Mesenchymal stem cell (in vitro differentiated cells and primary cell): ENCODE results near the gene UNC13C.

Experiments
- DNase-seq: peaks from one replicate; pipeline ENCODE4 v3.0.0-alpha.2; 2013
- H2AFZ ChIP-seq: one replicate; pipeline ENCODE4 v1.6.1; 2013; ENCODE audit warnings: low read depth, mild to moderate bottlenecking, control low read depth, inconsistent platforms, low read length, moderate library complexity
- H2AK5ac ChIP-seq: 2 replicates; pipeline ENCODE4 v1.6.1; 2013; ENCODE audit warnings: low read length, moderate library complexity, mild to moderate bottlenecking, inconsistent platforms; ENCODE audit not compliant: severe bottlenecking
- H2BK120ac ChIP-seq: one replicate; pipeline ENCODE4 v1.6.1; 2013; ENCODE audit warnings: low read depth, mild to moderate bottlenecking, inconsistent platforms, low read length, moderate library complexity
- H2BK12ac ChIP-seq, 2 experiments: one replicate each; pipeline ENCODE4 v1.6.1; 2013; ENCODE audit warnings: inconsistent platforms in 2 of 2, low read length in 2 of 2, mild to moderate bottlenecking in 2 of 2, moderate library complexity in 2 of 2, control low read depth in 1 of 2
- H2BK15ac ChIP-seq: one replicate; pipeline ENCODE4 v1.6.1; 2013; ENCODE audit warnings: mild to moderate bottlenecking, low read depth, inconsistent platforms; ENCODE audit not compliant: poor library complexity, severe bottlenecking
- H2BK5ac ChIP-seq: 2 replicates; pipeline ENCODE4 v1.6.1; 2013; ENCODE audit warnings: low read depth, mild to moderate bottlenecking, low read length, control low read depth, inconsistent platforms; ENCODE audit not compliant: poor library complexity, severe bottlenecking
- H3K14ac ChIP-seq, 2 experiments: one replicate each; pipeline ENCODE4 v1.6.1; 2013; ENCODE audit warnings: inconsistent platforms in 2 of 2, low read length in 2 of 2, control low read depth in 1 of 2, mild to moderate bottlenecking in 1 of 2, moderate library complexity in 1 of 2
- H3K18ac ChIP-seq, 2 experiments: one replicate each; pipeline ENCODE4 v1.6.1; 2013; ENCODE audit warnings: inconsistent platforms in 2 of 2, low read length in 2 of 2, control low read depth in 1 of 2, low read depth in 1 of 2, mild to moderate bottlenecking in 1 of 2
- H3K23ac ChIP-seq, 2 experiments: one replicate each; pipeline ENCODE4 v1.6.1; 2013; ENCODE audit warnings: inconsistent platforms in 2 of 2, low read length in 2 of 2, mild to moderate bottlenecking in 2 of 2, moderate library complexity in 2 of 2, control low read depth in 1 of 2
- H3K27ac ChIP-seq: 2 replicates; pipeline ENCODE4 v1.5.1; 2013; ENCODE audit warnings: mild to moderate bottlenecking, moderate library complexity, low read length, control low read depth, inconsistent platforms; ENCODE audit not compliant: poor library complexity, severe bottlenecking
- H3K27me3 ChIP-seq, 2 experiments: 2 replicates each; pipeline versions ENCODE4 v1.6.1 to v1.7.0; 2013; ENCODE audit warnings: low read length in 2 of 2, mild to moderate bottlenecking in 2 of 2, moderate library complexity in 2 of 2, control low read depth in 1 of 2, inconsistent platforms in 1 of 2; ENCODE audit not compliant: control insufficient read depth in 1 of 2, insufficient read depth in 1 of 2
- H3K36me3 ChIP-seq, 2 experiments: 2 replicates each; pipeline versions ENCODE4 v1.6.1 to v1.7.0; 2013; ENCODE audit warnings: low read length in 2 of 2, control low read depth in 1 of 2, inconsistent platforms in 1 of 2, low read depth in 1 of 2, mild to moderate bottlenecking in 1 of 2; ENCODE audit not compliant: insufficient read depth in 2 of 2, control insufficient read depth in 1 of 2
- H3K4ac ChIP-seq, 2 experiments: one replicate each; pipeline ENCODE4 v1.6.1; 2013; ENCODE audit warnings: inconsistent platforms in 2 of 2, low read length in 2 of 2, mild to moderate bottlenecking in 2 of 2, moderate library complexity in 2 of 2, control low read depth in 1 of 2, low read depth in 1 of 2
- H3K4me1 ChIP-seq: 2 replicates; pipeline ENCODE4 v1.6.1; 2013; ENCODE audit warnings: low read depth, low read length, control low read depth; ENCODE audit not compliant: control insufficient read depth, insufficient read depth
- H3K4me2 ChIP-seq: 2 replicates; pipeline ENCODE4 v1.6.1; 2013; ENCODE audit warnings: low read length, mild to moderate bottlenecking, inconsistent platforms; ENCODE audit not compliant: poor library complexity, severe bottlenecking
- H3K4me3 ChIP-seq, 2 experiments: 2 replicates each; pipeline versions ENCODE4 v1.5.1 to v1.7.0; 2013; ENCODE audit warnings: low read length in 2 of 2, mild to moderate bottlenecking in 2 of 2, control low read depth in 1 of 2, low read depth in 1 of 2; ENCODE audit not compliant: insufficient read depth in 1 of 2
- H3K79me1 ChIP-seq: replicated peaks from 2 replicates; pipeline ENCODE4 v1.6.1; 2013; ENCODE audit warnings: mild to moderate bottlenecking, control low read depth, low read length, inconsistent platforms; ENCODE audit not compliant: poor library complexity, severe bottlenecking
- H3K9ac ChIP-seq: 2 replicates; pipeline ENCODE4 v1.7.0; 2013; ENCODE audit warnings: mild to moderate bottlenecking, low read length, moderate library complexity
- H3K9me3 ChIP-seq: 2 replicates; pipeline ENCODE4 v1.7.0; 2013; ENCODE audit warnings: mild to moderate bottlenecking, low read length; ENCODE audit not compliant: control insufficient read depth
- H4K8ac ChIP-seq: one replicate; pipeline ENCODE4 v1.6.1; 2013; ENCODE audit warnings: inconsistent platforms, mild to moderate bottlenecking, low read length, moderate library complexity
- H4K91ac ChIP-seq: one replicate; pipeline ENCODE4 v1.6.1; 2013; ENCODE audit warnings: mild to moderate bottlenecking, low read length, inconsistent platforms
- WGBS: methylation state at CpG from one replicate; pipeline ENCODE4 v1.1.7; 2013; ENCODE audit warnings: mixed read lengths; 5-methylcytosine and 5-hydroxymethylcytosine counted together

The UNC13C gene

GRCh38 chr15:54088837-54089236, 110.6 kb downstream of the UNC13C start:
- Histone ChIP-seq H3K4me2 (no peak overlapping the region), H3K4me1 (no peaks in the 10 kb centered on the region), H3K14ac (no peak overlapping the region), H3K9me3 (no peaks in the 10 kb centered on the region), H3K9ac (no peak overlapping the region), H2BK5ac (no peak overlapping the region), H2AFZ (no peak overlapping the region), H3K4me3 (no peak overlapping the region), H2AK5ac (no peak overlapping the region), H4K8ac (no peak overlapping the region), H3K36me3 (no peaks in the 10 kb centered on the region), H3K4ac (no peak overlapping the region), H3K18ac (no peak overlapping the region), H2BK15ac (no peak overlapping the region), H3K27me3 (no peaks in the 10 kb centered on the region), H3K23ac (no peak overlapping the region), H4K91ac (no peak overlapping the region), H2BK120ac (no peak overlapping the region), H3K27ac (no peak overlapping the region), H2BK12ac (no peak overlapping the region), H3K79me1 (no peaks in the 10 kb centered on the region)
- WGBS = 51% methylated on average over 2 of the region's 2 CpGs
- no peak for DNase-seq

GRCh38 chr15:54089776-54090175, 111.5 kb downstream of the UNC13C start:
- H2BK5ac ChIP-seq = no peak overlapping the region
- H3K4ac ChIP-seq = no peak overlapping the region
- H2BK15ac ChIP-seq = no peak overlapping the region
- H3K27me3 ChIP-seq = no peaks in the 10 kb centered on the region
- H3K27ac ChIP-seq = no peak overlapping the region
- H2AK5ac ChIP-seq = no peak overlapping the region
- 75% methylated on average over 3 of the region's 3 CpGs for WGBS
- H3K4me3 ChIP-seq = no peak overlapping the region
- H3K36me3 ChIP-seq = no peaks in the 10 kb centered on the region
- no peak overlapping the region for H2BK120ac ChIP-seq
- H3K79me1 ChIP-seq = no peaks in the 10 kb centered on the region
- no peak overlapping the region for H3K14ac ChIP-seq
- H3K9me3 ChIP-seq = no peaks in the 10 kb centered on the region
- no peak overlapping the region for H2BK12ac ChIP-seq
- no peak overlapping the region for H4K8ac ChIP-seq
- no peak overlapping the region for H4K91ac ChIP-seq
- H3K4me2 ChIP-seq = no peak overlapping the region
- no peak overlapping the region for H3K23ac ChIP-seq
- H3K4me1 ChIP-seq = no peaks in the 10 kb centered on the region
- no peak overlapping the region for H3K9ac ChIP-seq
- H2AFZ ChIP-seq = no peak overlapping the region
- DNase-seq = no peak
- no peak overlapping the region for H3K18ac ChIP-seq

DNA sequence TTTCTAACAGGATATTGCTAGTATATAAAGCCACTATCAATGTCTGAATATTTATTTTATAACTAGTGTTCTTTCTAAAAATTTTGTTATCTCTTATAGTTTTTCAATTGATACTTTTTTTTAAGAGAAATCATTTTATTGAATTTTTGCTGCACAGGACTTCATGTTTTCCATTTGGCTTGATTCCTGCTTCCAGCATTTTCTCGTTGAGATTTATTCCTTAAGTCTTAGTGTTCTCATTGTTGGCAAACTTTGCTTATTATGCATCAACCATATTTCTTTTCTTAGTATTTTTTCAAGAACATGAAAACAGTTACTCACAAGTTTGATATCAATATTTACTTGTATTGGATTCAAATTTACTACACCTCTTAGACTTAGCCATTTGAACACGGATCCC, 113.4 kb downstream of the UNC13C start:
- DNase-seq = no peak
- Histone ChIP-seq H2BK12ac (no peak overlapping the region), H2AK5ac (no peak overlapping the region), H3K4ac (no peak overlapping the region), H4K8ac (no peak overlapping the region), H2BK15ac (no peak overlapping the region), H3K18ac (no peak overlapping the region), H3K36me3 (no peaks in the 10 kb centered on the region), H3K27ac (no peak overlapping the region), H2BK5ac (no peak overlapping the region), H3K27me3 (no peaks in the 10 kb centered on the region), H3K14ac (no peak overlapping the region), H2AFZ (no peak overlapping the region), H3K23ac (no peak overlapping the region), H3K4me3 (no peak overlapping the region), H2BK120ac (no peak overlapping the region), H3K79me1 (no peaks in the 10 kb centered on the region), H3K4me2 (no peak overlapping the region), H3K4me1 (no peaks in the 10 kb centered on the region), H3K9me3 (no peaks in the 10 kb centered on the region), H3K9ac (no peak overlapping the region), H4K91ac (no peak overlapping the region)
- 80% methylated on average over 1 of the region's 2 CpGs for WGBS

- no peak overlapping the region for H4K91ac ChIP-seq
- no peak overlapping the region for H3K27ac ChIP-seq
- no peak overlapping the region for H3K18ac ChIP-seq
- H3K4me1 ChIP-seq = no peaks in the 10 kb centered on the region
- DNase-seq = no peak
- no peak overlapping the region for H3K9ac ChIP-seq
- H2AK5ac ChIP-seq = no peak overlapping the region
- 27% methylated on average over 1 of the region's 1 CpG for WGBS
- H2AFZ ChIP-seq = no peak overlapping the region
- H3K4ac ChIP-seq = no peak overlapping the region
- no peak overlapping the region for H4K8ac ChIP-seq
- no peaks in the 10 kb centered on the region for H3K79me1 ChIP-seq
- no peak overlapping the region for H3K14ac ChIP-seq
- H2BK5ac ChIP-seq = no peak overlapping the region
- H3K27me3 ChIP-seq = no peaks in the 10 kb centered on the region
- no peak overlapping the region for H3K4me2 ChIP-seq
- no peak overlapping the region for H2BK120ac ChIP-seq
- H2BK15ac ChIP-seq = no peak overlapping the region
- no peak overlapping the region for H3K4me3 ChIP-seq
- H3K36me3 ChIP-seq = no peaks in the 10 kb centered on the region
- no peak overlapping the region for H2BK12ac ChIP-seq
- no peaks in the 10 kb centered on the region for H3K9me3 ChIP-seq
- H3K23ac ChIP-seq = no peak overlapping the region
Observed at GRCh38 chr15:54094661-54095060, 116.4 kb downstream of the UNC13C start.
